Rectal smooth muscle tissue (tissue), 1 donor: ENCODE data around the gene TOPORS.
"Not testable (repeated sequence)": the region's sequence is repeated elsewhere in the genome, so short reads cannot be mapped to it uniquely, and the experiment has no call there.

ENCODE experiments used
- H3K27ac ChIP-seq: one replicate; pipeline ENCODE4 v1.7.0; 2013; ENCODE audit warnings: low read depth, low read length, inconsistent platforms
- H3K27me3 ChIP-seq: one replicate; pipeline ENCODE4 v1.7.0; 2013; ENCODE audit warnings: low read length; ENCODE audit not compliant: control insufficient read depth, insufficient read depth
- H3K36me3 ChIP-seq: one replicate; pipeline ENCODE4 v1.7.0; 2013; ENCODE audit warnings: low read length; ENCODE audit not compliant: control insufficient read depth, insufficient read depth
- H3K4me1 ChIP-seq: one replicate; pipeline ENCODE4 v1.7.0; 2013; ENCODE audit warnings: low read length; ENCODE audit not compliant: control insufficient read depth, insufficient read depth
- H3K4me3 ChIP-seq: one replicate; pipeline ENCODE4 v1.7.0; 2013; ENCODE audit warnings: low read length
- H3K9ac ChIP-seq: one replicate; pipeline ENCODE4 v1.7.0; 2013; ENCODE audit warnings: low read length

TOPORS gene

GRCh38 chr9:32554107-32554506 lies 1.7 kb upstream of the TOPORS start:
- no peak overlapping the region for H3K27ac ChIP-seq
- H3K27me3 ChIP-seq, result no peaks in the 10 kb centered on the region
- peaks cover 5% of the 10 kb centered on the region for H3K4me1 ChIP-seq
- no peak overlapping the region for H3K4me3 ChIP-seq
- no peaks in the 10 kb centered on the region for H3K36me3 ChIP-seq
- H3K9ac ChIP-seq, result no peak overlapping the region

DNA sequence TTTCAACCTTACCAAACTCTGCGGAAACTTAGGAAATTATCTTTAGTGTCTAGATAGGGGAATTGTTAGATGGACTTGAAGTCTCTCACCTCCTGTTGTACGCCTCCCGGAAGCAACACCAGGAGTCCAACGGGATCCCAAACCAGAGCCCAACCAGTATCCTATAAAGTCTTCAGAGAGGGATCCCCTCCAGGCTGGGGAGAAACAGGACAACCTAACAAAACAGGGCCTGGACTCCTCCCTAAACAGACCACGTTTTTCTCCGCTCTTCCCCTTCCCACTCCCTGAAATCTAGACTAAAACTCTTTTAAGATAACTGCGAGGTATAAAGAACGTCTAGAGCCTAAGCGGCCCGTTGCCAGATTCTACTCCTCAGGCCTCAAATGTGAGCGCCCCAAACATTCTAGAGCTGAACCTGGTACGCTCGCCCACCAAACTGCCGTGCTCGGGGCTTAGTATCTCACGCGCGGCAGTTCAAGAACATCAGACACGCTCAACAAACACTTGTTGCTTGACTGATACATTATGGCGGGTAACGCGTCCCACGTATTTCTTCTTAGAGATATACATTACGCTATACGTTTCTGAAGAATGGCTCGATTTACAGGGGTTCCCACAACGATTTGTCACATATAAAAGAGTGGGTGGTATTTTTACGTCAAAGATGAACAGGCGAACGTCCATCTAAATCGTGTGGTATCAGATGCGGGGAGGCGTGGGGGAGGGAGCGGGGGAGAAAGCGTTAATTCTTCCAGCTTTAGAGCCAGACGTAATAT lies 922 bp downstream of the TOPORS start:
- H3K4me3 ChIP-seq, result peak overlapping the region; percentile 96
- H3K27me3 ChIP-seq, result no peaks in the 10 kb centered on the region
- H3K36me3 ChIP-seq, result no peaks in the 10 kb centered on the region
- H3K9ac ChIP-seq, result peak overlapping the region; percentile 90
- H3K27ac ChIP-seq, result peak overlapping the region; percentile 98
- peaks cover 5% of the 10 kb centered on the region for H3K4me1 ChIP-seq

GRCh38 chr9:32550562-32551275 lies 1.7 kb downstream of the TOPORS start:
- no peaks in the 10 kb centered on the region for H3K27me3 ChIP-seq
- peak overlapping the region; percentile 90 for H3K9ac ChIP-seq
- H3K4me1 ChIP-seq, result peaks cover 5% of the 10 kb centered on the region

GRCh38 chr9:32550150-32550561 lies 2.2 kb downstream of the TOPORS start:
- Histone ChIP-seq H3K27me3 (no peaks in the 10 kb centered on the region), H3K9ac (peak overlapping the region; percentile 52), H3K27ac (peak overlapping the region; percentile 98), H3K4me3 (peak overlapping the region; percentile 96), H3K36me3 (no peaks in the 10 kb centered on the region), H3K4me1 (peaks cover 5% of the 10 kb centered on the region)

More at GRCh38 chr9:32550562-32551275, 1.7 kb downstream of the TOPORS start:
- H3K4me3 ChIP-seq, result peak overlapping the region; percentile 96
- peak overlapping the region; percentile 98 for H3K27ac ChIP-seq
- no peaks in the 10 kb centered on the region for H3K36me3 ChIP-seq

DNA sequence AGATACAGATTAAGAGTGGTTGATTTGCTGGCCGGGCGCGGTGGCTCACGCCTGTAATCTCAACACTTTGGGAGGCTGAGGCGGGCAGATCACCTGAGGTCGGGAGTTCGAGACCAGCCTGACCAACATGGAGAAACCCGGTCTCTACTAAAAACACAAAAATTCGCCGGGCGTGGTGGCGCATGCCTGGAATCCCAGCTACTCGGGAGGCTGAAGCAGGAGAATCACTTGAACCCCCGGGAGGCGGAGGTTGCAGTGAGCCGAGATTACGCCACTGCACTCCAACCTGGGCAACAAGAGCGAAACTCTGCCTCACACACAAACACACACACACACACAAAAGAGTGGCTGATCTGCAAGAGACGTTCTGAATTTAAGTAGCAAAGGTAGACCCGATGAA lies 4.2 kb downstream of the TOPORS start:
- H3K9ac ChIP-seq, H3K27me3 ChIP-seq, H3K4me3 ChIP-seq, H3K4me1 ChIP-seq, H3K36me3 ChIP-seq, H3K27ac ChIP-seq: not testable (repeated sequence)

- Histone ChIP-seq H3K4me3 (no peak overlapping the region), H3K4me1 (peaks cover 5% of the 10 kb centered on the region), H3K9ac (no peak overlapping the region), H3K27ac (no peak overlapping the region), H3K36me3 (peaks cover 17% of the 10 kb centered on the region), H3K27me3 (no peaks in the 10 kb centered on the region)
Measured at GRCh38 chr9:32545884-32546283, 6.5 kb downstream of the TOPORS start.

DNA sequence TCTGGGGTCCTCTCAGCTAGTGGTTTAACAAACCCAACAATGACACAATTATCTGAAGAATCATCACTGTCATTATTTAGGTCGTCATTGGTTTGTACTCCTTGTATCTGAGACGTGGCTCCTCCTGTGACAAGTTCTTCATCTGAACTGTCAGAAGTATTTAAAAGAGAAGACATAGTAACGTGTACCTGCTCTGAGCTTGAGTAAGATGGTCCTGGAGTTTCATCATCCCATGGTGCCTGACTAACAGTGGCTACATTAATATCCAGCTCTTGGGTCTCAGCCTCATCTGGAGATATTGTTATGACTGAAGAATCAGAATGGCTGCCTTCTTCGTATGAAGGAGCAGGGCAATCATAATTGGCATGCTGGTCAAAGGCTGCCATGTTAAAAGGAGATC lies 9.3 kb downstream of the TOPORS start:
- Histone ChIP-seq H3K9ac (no peak overlapping the region), H3K36me3 (peaks cover 17% of the 10 kb centered on the region), H3K4me3 (no peak overlapping the region), H3K4me1 (no peaks in the 10 kb centered on the region), H3K27ac (no peak overlapping the region), H3K27me3 (no peaks in the 10 kb centered on the region)

- no peaks in the 10 kb centered on the region for H3K4me1 ChIP-seq
- no peak overlapping the region for H3K4me3 ChIP-seq
- no peak overlapping the region for H3K27ac ChIP-seq
- H3K27me3 ChIP-seq, result no peaks in the 10 kb centered on the region
- no peaks in the 10 kb centered on the region for H3K36me3 ChIP-seq
- H3K9ac ChIP-seq, result no peak overlapping the region
Measured at GRCh38 chr9:32533816-32534215, 18.6 kb downstream of the TOPORS start.

- no peaks in the 10 kb centered on the region for H3K27me3 ChIP-seq
- no peak overlapping the region for H3K27ac ChIP-seq
- no peak overlapping the region for H3K4me3 ChIP-seq
- no peak overlapping the region for H3K9ac ChIP-seq
- H3K36me3 ChIP-seq, result no peaks in the 10 kb centered on the region
- H3K4me1 ChIP-seq, result no peaks in the 10 kb centered on the region
Measured at GRCh38 chr9:32533336-32533735, 19.1 kb downstream of the TOPORS start.

DNA sequence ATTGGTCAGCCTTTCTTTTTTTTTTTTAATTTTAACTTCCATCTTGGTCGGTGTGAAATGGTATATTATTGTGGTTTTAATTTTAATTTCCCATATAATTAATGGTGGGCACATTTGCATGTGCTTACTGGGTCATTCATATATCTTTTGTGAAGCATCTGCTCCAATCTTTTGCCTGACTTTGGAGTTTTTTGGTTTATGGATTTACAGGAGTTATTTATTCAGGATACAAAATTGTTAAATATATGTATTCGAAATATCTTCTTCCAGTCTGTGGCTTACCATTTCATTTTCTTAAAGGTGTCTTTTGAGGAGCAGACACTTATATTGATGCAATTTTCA lies 25.7 kb downstream of the TOPORS start:
- no peaks in the 10 kb centered on the region for H3K36me3 ChIP-seq
- no peaks in the 10 kb centered on the region for H3K27me3 ChIP-seq
- H3K4me1 ChIP-seq, result peaks cover 3% of the 10 kb centered on the region
- H3K4me3 ChIP-seq, result peak overlapping the region; percentile 94
- peak overlapping the region; percentile 45 for H3K9ac ChIP-seq
- peak overlapping the region; percentile 92 for H3K27ac ChIP-seq

DNA sequence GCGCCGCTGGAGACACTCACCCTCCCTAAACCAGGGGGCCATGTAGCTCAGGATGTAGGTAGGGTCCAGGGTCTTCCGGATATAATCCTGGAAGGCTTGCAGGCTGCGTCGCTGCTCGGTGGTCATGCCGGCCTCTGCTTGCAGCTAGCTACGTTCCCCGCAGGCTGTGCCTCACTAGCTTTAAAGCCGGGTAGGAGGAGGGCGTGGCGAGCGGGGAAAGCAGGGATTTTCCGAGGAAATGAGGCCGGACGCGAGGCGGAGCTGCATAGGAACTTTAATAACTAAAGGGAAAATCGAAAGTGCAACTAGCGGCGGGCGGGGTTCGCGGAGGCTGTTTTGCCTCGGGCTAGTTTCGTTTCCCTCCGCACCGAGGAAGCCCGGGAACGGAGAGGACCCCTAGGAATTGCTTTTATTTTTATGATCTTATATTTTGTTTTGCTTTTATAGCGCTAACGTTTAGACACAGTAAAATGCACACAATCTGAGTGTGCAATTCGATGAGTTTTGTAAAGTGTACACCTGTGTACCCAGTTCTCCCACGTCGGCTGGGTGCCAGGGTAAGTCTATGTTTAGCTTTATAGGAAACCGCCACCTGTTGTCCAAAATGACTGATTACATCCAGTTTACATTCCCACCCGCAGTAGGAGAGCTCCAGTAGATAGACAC lies 26.2 kb downstream of the TOPORS start, which contains the start of gene RIGI:
TSS of gene RIGI (minus strand) at position 156 of the 666 bp plus-strand sequence. CDS start at position 126, 30 bp downstream.
- H3K27ac ChIP-seq, result peak within 1 kb of the TSS; percentile 92
- no peaks in the 10 kb centered on the region for H3K27me3 ChIP-seq
- peak within 1 kb of the TSS; percentile 88 for H3K9ac ChIP-seq
- H3K36me3 ChIP-seq, result no peaks in the 10 kb centered on the region
- peak within 1 kb of the TSS; percentile 94 for H3K4me3 ChIP-seq
- peaks cover 3% of the 10 kb centered on the region for H3K4me1 ChIP-seq

DNA sequence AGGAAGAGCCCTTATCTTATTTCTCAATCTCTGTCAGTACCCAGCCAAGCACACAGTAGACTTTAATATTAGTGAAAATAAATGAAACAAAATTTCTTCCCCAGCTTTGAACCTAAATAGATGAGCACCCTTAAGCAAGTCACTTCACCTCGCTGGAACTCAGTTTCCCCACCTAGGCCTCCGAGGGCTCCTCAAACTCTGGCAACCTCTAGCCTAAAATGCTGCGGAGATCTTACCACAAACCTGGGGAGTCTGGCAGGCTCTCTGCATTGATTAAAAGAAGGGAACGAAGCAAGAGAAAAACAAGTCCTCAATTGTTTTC lies 26.7 kb downstream of the TOPORS start:
- peaks cover 3% of the 10 kb centered on the region for H3K4me1 ChIP-seq
- H3K36me3 ChIP-seq, result no peaks in the 10 kb centered on the region
- H3K9ac ChIP-seq, result peak overlapping the region; percentile 88
- peak overlapping the region; percentile 92 for H3K27ac ChIP-seq
- H3K4me3 ChIP-seq, result peak overlapping the region; percentile 94
- H3K27me3 ChIP-seq, result no peaks in the 10 kb centered on the region
